NT2/D1 (cell line): ENCODE measurements around the gene PTPN23.

Source experiments
- DNase-seq: peaks from one replicate; pipeline ENCODE4 v3.0.0-alpha.2; 2011; ENCODE audit warnings: low read depth, low spot score
- H3K27me3 ChIP-seq: 2 replicates; pipeline ENCODE4 v1.6.0; 2011; ENCODE audit warnings: mild to moderate bottlenecking; ENCODE audit not compliant: insufficient read length, insufficient read depth
- H3K36me3 ChIP-seq: 2 replicates; pipeline ENCODE4 v1.6.1; 2011; ENCODE audit warnings: mild to moderate bottlenecking, low read length, mixed read lengths; ENCODE audit not compliant: insufficient read depth, insufficient read length
- H3K4me1 ChIP-seq: 2 replicates; pipeline ENCODE4 v1.5.1; 2011; ENCODE audit not compliant: insufficient read depth, insufficient read length
- H3K4me3 ChIP-seq: 2 replicates; pipeline ENCODE4 v1.5.1; 2011; ENCODE audit warnings: low read depth; ENCODE audit not compliant: insufficient read length
- H3K9ac ChIP-seq: 2 replicates; pipeline ENCODE4 v1.6.0; 2011; ENCODE audit warnings: low read depth; ENCODE audit not compliant: insufficient read length
- H3K9me3 ChIP-seq: 2 replicates; pipeline ENCODE4 v1.5.1; 2011; ENCODE audit warnings: mild to moderate bottlenecking, low read length; ENCODE audit not compliant: insufficient read depth
- SUZ12 ChIP-seq: IDR thresholded peaks from 2 replicates; pipeline ENCODE4 v1.6.1; 2011; ENCODE audit not compliant: insufficient read length, insufficient read depth; ENCODE audit errors: extremely low read depth
- YY1 ChIP-seq: IDR thresholded peaks from 2 replicates; pipeline ENCODE4 v1.6.1; 2011; ENCODE audit not compliant: insufficient read length, insufficient read depth
- ZNF274 ChIP-seq: IDR thresholded peaks from 2 replicates; pipeline ENCODE4 v1.6.1; 2011; ENCODE audit warnings: mild to moderate bottlenecking, low read depth, low read length

PTPN23 gene

GRCh38 chr3:47408839-47409229 is 28.0 kb downstream of the PTPN23 start:
- Histone ChIP-seq H3K9ac (no peak overlapping the region), H3K9me3 (no peaks in the 10 kb centered on the region), H3K27me3 (no peaks in the 10 kb centered on the region), H3K4me1 (peaks cover 4% of the 10 kb centered on the region), H3K4me3 (no peak overlapping the region), H3K36me3 (peaks cover 80% of the 10 kb centered on the region)
- no peak for DNase-seq
- no peak for TF ChIP-seq YY1
- TF ChIP-seq SUZ12 = no peak
- no peak for TF ChIP-seq ZNF274

GRCh38 chr3:47409284-47409683 is 28.5 kb downstream of the PTPN23 start:
- H3K9me3 ChIP-seq = no peaks in the 10 kb centered on the region
- DNase-seq = no peak
- H3K27me3 ChIP-seq = no peaks in the 10 kb centered on the region
- no peak overlapping the region for H3K9ac ChIP-seq
- peaks cover 4% of the 10 kb centered on the region for H3K4me1 ChIP-seq
- TF ChIP-seq YY1 = no peak
- TF ChIP-seq SUZ12 = no peak
- TF ChIP-seq ZNF274 = no peak
- H3K4me3 ChIP-seq = no peak overlapping the region
- H3K36me3 ChIP-seq = peaks cover 84% of the 10 kb centered on the region

DNA sequence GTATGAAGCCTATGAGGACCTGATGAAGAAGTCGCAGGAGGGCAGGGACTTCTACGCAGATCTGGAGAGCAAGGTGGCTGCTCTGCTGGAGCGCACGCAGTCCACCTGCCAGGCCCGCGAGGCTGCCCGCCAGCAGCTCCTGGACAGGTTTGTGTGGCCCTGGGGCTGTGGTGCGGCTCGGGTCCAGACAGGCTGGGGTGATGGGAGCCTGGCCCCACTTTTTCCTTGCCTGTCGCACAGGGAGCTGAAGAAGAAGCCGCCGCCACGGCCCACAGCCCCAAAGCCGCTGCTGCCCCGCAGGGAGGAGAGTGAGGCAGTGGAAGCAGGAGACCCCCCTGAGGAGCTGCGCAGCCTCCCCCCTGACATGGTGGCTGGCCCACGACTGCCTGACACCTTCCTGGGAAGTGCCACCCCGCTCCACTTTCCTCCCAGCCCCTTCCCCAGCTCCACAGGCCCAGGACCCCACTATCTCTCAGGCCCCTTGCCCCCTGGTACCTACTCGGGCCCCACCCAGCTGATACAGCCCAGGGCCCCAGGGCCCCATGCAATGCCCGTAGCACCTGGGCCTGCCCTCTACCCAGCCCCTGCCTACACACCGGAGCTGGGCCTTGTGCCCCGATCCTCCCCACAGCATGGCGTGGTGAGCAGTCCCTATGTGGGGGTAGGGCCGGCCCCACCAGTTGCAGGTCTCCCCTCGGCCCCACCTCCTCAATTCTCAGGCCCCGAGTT is 29.0 kb downstream of the PTPN23 start:
- no peak overlapping the region for H3K9ac ChIP-seq
- DNase-seq = no peak
- no peaks in the 10 kb centered on the region for H3K9me3 ChIP-seq
- peaks cover 4% of the 10 kb centered on the region for H3K4me1 ChIP-seq
- no peak overlapping the region for H3K4me3 ChIP-seq
- TF ChIP-seq YY1 (no peak), ZNF274 (no peak), SUZ12 (no peak)
- no peaks in the 10 kb centered on the region for H3K27me3 ChIP-seq
- peaks cover 90% of the 10 kb centered on the region for H3K36me3 ChIP-seq

DNA sequence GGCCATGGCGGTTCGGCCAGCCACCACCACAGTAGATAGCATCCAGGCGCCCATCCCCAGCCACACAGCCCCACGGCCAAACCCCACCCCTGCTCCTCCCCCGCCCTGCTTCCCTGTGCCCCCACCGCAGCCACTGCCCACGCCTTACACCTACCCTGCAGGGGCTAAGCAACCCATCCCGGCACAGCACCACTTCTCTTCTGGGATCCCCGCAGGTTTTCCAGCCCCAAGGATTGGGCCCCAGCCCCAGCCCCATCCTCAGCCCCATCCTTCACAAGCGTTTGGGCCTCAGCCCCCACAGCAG is 29.5 kb downstream of the PTPN23 start:
- Histone ChIP-seq H3K9me3 (no peaks in the 10 kb centered on the region), H3K27me3 (no peaks in the 10 kb centered on the region), H3K4me1 (no peaks in the 10 kb centered on the region), H3K4me3 (no peak overlapping the region), H3K9ac (no peak overlapping the region), H3K36me3 (peaks cover 93% of the 10 kb centered on the region)
- DNase-seq = no peak
- no peak for TF ChIP-seq SUZ12
- no peak for TF ChIP-seq ZNF274
- TF ChIP-seq YY1 = no peak

- H3K27me3 ChIP-seq = no peaks in the 10 kb centered on the region
- no peak for DNase-seq
Observed at GRCh38 chr3:47410801-47411646, 30.2 kb downstream of the PTPN23 start.

GRCh38 chr3:47411696-47412452 is 31.1 kb downstream of the PTPN23 start:
- Histone ChIP-seq H3K9ac (no peak overlapping the region), H3K4me3 (no peak overlapping the region), H3K36me3 (peaks cover 90% of the 10 kb centered on the region)

More at GRCh38 chr3:47410801-47411646, 30.2 kb downstream of the PTPN23 start:
- TF ChIP-seq SUZ12 (no peak), ZNF274 (no peak), YY1 (no peak)
- Histone ChIP-seq H3K4me1 (no peaks in the 10 kb centered on the region), H3K9ac (no peak overlapping the region), H3K36me3 (peaks cover 93% of the 10 kb centered on the region), H3K9me3 (no peaks in the 10 kb centered on the region), H3K4me3 (no peak overlapping the region)

GRCh38 chr3:47412453-47412756 is 31.6 kb downstream of the PTPN23 start:
- no peak for TF ChIP-seq ZNF274
- no peak for TF ChIP-seq SUZ12
- TF ChIP-seq YY1 = no peak
- Histone ChIP-seq H3K27me3 (no peaks in the 10 kb centered on the region), H3K4me1 (no peaks in the 10 kb centered on the region)

More at GRCh38 chr3:47411696-47412452, 31.1 kb downstream of the PTPN23 start:
- DNase-seq = no peak
- H3K27me3 ChIP-seq = no peaks in the 10 kb centered on the region
- H3K4me1 ChIP-seq = no peaks in the 10 kb centered on the region
- TF ChIP-seq YY1 = no peak
- no peak for TF ChIP-seq SUZ12
- TF ChIP-seq ZNF274 = no peak
- H3K9me3 ChIP-seq = peaks cover 1% of the 10 kb centered on the region; the same call in 1 of the 2 replicates

More at GRCh38 chr3:47412453-47412756, 31.6 kb downstream of the PTPN23 start:
- Histone ChIP-seq H3K9me3 (peaks cover 7% of the 10 kb centered on the region; the same call in 1 of the 2 replicates), H3K4me3 (no peak overlapping the region), H3K36me3 (peaks cover 90% of the 10 kb centered on the region), H3K9ac (no peak overlapping the region)
- no peak for DNase-seq
